IPS-18a (cell line): Measurements from ENCODE around the gene DCBLD2.

Experiments
- H3K27ac ChIP-seq: one replicate; pipeline ENCODE4 v1.5.1; 2013; ENCODE audit warnings: low read length
- H3K27me3 ChIP-seq: one replicate; pipeline ENCODE4 v1.6.1; 2013; ENCODE audit warnings: mild to moderate bottlenecking, low read length; ENCODE audit not compliant: control insufficient read depth, insufficient read depth
- H3K36me3 ChIP-seq: one replicate; pipeline ENCODE4 v1.6.1; 2013; ENCODE audit warnings: low read depth, low read length; ENCODE audit not compliant: control insufficient read depth
- H3K4me1 ChIP-seq: one replicate; pipeline ENCODE4 v1.6.1; 2013; ENCODE audit warnings: low read depth, low read length; ENCODE audit not compliant: control insufficient read depth
- H3K4me3 ChIP-seq: one replicate; pipeline ENCODE4 v1.5.1; 2013; ENCODE audit warnings: low read length
- H3K9ac ChIP-seq: one replicate; pipeline ENCODE4 v1.6.1; 2013; ENCODE audit warnings: mild to moderate bottlenecking, low read length, moderate library complexity
- H3K9me3 ChIP-seq: one replicate; pipeline ENCODE4 v1.6.1; 2013; ENCODE audit warnings: low read depth, low read length; ENCODE audit not compliant: control insufficient read depth

The DCBLD2 gene

DNA sequence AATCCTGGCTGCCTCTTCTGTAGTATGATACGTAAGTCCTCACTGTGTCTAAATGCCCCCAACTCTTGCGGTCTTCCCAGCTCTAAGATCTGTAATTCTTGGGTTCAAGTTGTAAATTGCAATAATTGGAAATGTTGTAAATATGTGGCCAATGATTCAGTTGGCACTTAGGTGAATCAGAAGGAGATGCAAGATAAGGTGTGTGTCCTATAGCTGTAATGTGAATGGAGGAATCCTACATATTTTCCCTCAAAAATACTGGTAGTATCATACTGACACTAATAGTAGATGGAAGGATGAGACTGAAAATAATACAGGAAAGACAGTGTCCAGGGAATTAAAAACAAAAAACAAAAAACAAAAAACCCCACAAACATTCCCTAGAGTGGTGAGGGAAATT lies 141.9 kb downstream of the DCBLD2 start:
- H3K27me3 ChIP-seq: no peaks in the 10 kb centered on the region
- H3K27ac ChIP-seq: no peak overlapping the region
- H3K4me1 ChIP-seq: peaks cover 3% of the 10 kb centered on the region
- H3K9ac ChIP-seq: no peak overlapping the region
- H3K9me3 ChIP-seq: no peaks in the 10 kb centered on the region
- H3K36me3 ChIP-seq: no peaks in the 10 kb centered on the region
- H3K4me3 ChIP-seq: no peak overlapping the region

DNA sequence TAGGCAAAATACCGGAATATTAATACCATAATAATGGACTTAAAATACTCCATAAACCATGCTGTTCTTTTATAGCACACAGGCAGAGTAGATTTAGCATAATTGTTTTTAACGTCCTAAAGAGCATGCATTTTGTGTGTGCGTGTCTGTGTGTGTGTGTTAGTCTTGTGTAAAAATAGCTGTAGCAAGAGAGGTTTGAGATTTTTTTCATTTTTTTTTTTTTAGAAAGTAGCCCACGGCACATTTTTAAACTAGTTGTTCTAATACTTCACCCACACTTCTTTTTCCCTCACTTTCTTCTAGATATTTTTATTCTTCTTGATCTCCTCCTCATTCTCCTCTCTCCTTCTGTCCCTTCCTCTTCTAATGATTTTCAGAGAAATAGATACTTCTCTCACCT lies 145.9 kb downstream of the DCBLD2 start:
- H3K4me3 ChIP-seq: no peak overlapping the region
- H3K27me3 ChIP-seq: no peaks in the 10 kb centered on the region
- H3K27ac ChIP-seq: no peak overlapping the region
- H3K9ac ChIP-seq: no peak overlapping the region
- no peaks in the 10 kb centered on the region for H3K9me3 ChIP-seq
- H3K4me1 ChIP-seq: no peaks in the 10 kb centered on the region
- no peaks in the 10 kb centered on the region for H3K36me3 ChIP-seq

DNA sequence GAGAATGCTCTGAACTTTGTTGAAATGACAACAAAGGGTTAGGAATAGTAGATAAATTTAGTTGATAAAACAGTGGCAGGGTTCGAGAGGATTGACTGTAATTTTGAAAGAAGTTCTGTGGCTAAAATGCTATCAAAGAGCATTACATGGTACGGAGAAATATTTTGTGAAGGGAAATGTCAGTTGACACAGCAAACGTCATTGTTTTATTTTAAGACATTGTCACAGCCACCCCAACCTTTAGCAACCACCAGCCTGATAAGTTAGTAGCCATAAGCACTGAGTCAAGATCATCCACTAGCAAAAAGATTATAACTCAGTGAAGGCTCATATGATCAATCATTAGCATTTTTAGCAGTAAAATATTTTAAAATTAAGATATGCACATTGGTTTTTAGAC lies 147.0 kb downstream of the DCBLD2 start:
- H3K36me3 ChIP-seq: no peaks in the 10 kb centered on the region
- no peak overlapping the region for H3K4me3 ChIP-seq
- H3K9ac ChIP-seq: no peak overlapping the region
- H3K27me3 ChIP-seq: no peaks in the 10 kb centered on the region
- no peak overlapping the region for H3K27ac ChIP-seq
- no peaks in the 10 kb centered on the region for H3K4me1 ChIP-seq
- no peaks in the 10 kb centered on the region for H3K9me3 ChIP-seq

DNA sequence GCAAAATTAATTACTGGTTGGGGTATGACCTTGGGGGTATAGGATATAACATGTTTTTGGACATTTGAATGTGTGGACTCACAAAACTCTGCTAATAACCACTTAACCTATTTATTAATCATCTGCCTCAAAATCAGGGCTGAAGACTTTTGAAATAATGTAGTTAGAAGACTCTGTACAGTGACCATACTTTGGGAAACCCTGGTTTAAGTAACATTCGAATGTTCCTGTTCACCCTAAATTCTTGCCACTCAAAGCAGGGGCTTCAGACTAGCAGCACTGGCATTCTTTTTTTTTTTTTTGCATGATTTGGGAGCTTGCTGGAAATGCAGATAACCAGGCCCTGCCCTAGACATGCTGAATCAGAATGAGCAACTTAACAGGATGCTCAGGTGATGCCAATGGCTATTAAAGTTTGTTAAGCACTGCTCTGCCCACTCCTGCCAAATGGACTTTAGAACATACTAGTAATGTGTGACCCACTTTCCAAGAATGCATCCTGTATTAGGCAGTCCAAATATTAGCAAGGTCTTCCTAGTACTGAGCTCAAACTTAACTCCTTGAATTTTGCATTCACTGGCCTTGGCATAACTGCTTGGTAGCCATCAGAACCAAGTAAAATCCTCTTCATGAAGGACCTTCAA lies 151.1 kb downstream of the DCBLD2 start:
- H3K27me3 ChIP-seq: no peaks in the 10 kb centered on the region
- no peak overlapping the region for H3K4me3 ChIP-seq
- H3K36me3 ChIP-seq: no peaks in the 10 kb centered on the region
- H3K9me3 ChIP-seq: no peaks in the 10 kb centered on the region
- no peaks in the 10 kb centered on the region for H3K4me1 ChIP-seq
- H3K27ac ChIP-seq: no peak overlapping the region
- no peak overlapping the region for H3K9ac ChIP-seq

DNA sequence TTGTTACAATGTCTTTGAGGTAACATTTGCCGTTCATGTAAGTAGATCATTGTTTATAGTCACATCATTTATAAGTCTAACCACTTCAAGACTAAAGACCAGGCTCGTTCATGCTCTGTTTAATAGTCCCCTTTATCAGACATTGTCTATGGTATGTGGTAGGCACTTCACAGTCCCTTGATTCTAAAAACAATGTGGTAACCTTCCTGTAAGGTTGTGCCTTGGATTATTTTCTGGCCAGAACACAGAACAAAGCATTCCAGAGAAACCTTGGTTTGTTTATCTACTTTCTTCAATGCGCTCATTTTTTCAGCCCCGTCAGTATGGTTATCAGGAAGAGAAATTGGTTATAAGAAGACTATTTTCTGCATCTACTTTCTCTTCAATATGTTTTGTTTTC lies 154.6 kb downstream of the DCBLD2 start:
- H3K4me3 ChIP-seq: no peak overlapping the region

DNA sequence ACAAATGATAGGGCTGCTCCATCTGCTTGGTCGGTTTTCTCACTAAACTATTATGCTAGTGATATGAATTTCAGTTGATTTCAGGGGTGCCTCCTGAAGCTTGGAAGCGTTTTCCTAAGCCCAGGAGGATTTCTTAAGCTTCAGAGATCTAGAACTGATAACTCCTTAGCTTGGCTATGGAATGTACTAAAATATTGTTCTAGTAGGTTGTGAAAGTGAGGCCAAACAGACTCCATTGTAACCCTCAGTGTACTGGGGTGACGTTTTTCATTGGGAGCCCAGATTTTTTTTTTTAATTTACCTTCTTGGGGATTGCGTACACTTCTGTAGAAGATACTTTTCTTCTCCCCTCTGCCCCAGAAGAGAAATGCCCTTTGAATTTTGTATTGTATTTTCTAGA lies 155.4 kb downstream of the DCBLD2 start:
- no peaks in the 10 kb centered on the region for H3K9me3 ChIP-seq
- no peaks in the 10 kb centered on the region for H3K4me1 ChIP-seq
- no peaks in the 10 kb centered on the region for H3K27me3 ChIP-seq
- H3K4me3 ChIP-seq: no peak overlapping the region
- no peak overlapping the region for H3K9ac ChIP-seq
- no peak overlapping the region for H3K27ac ChIP-seq
- H3K36me3 ChIP-seq: no peaks in the 10 kb centered on the region

More for the DNA sequence above, 154.6 kb downstream of the DCBLD2 start:
- no peaks in the 10 kb centered on the region for H3K36me3 ChIP-seq
- H3K4me1 ChIP-seq: no peaks in the 10 kb centered on the region
- H3K27me3 ChIP-seq: no peaks in the 10 kb centered on the region
- no peak overlapping the region for H3K9ac ChIP-seq
- H3K27ac ChIP-seq: no peak overlapping the region
- H3K9me3 ChIP-seq: no peaks in the 10 kb centered on the region
